C4-2B (cell line): Measurements from ENCODE around the gene IQSEC1.
"Not testable (repeated sequence)": the region's sequence is repeated elsewhere in the genome, so short reads cannot be mapped to it uniquely, and the experiment has no call there.

ENCODE experiments used
- H3K27ac ChIP-seq: fragments of 450-650 bp; 2 replicates; pipeline ENCODE4 v1.5.1; 2017
- CTCF ChIP-seq: fragments of 450-650 bp; conservative IDR thresholded peaks from 2 replicates; pipeline ENCODE4 v1.5.1; 2017; ENCODE audit warnings: mild to moderate bottlenecking
- ZFX ChIP-seq: fragments of 450-650 bp; IDR thresholded peaks from 2 replicates; pipeline ENCODE4 v1.6.1; 2017

IQSEC1 gene

GRCh38 chr3:12861611-12862010 is 211.6 kb downstream of the IQSEC1 start:
- H3K27ac ChIP-seq: no peak overlapping the region
- TF ChIP-seq ZFX (no peak), CTCF (no peak)

- H3K27ac ChIP-seq: no peak overlapping the region
- TF ChIP-seq CTCF: no peak
- no peak for TF ChIP-seq ZFX
Measured at GRCh38 chr3:12859840-12860239, 213.4 kb downstream of the IQSEC1 start.

GRCh38 chr3:12856626-12857025 is 216.6 kb downstream of the IQSEC1 start:
- TF ChIP-seq CTCF (no peak), ZFX (no peak)
- H3K27ac ChIP-seq: no peak overlapping the region

- no peak overlapping the region for H3K27ac ChIP-seq
- TF ChIP-seq CTCF (no peak), ZFX (no peak)
Measured at GRCh38 chr3:12854565-12854964, 218.7 kb downstream of the IQSEC1 start.

GRCh38 chr3:12853847-12854246 is 219.4 kb downstream of the IQSEC1 start:
- H3K27ac ChIP-seq: not testable (repeated sequence)

GRCh38 chr3:12852201-12852600 is 221.0 kb downstream of the IQSEC1 start:
- TF ChIP-seq ZFX (no peak), CTCF (no peak)
- H3K27ac ChIP-seq: no peak overlapping the region
